COLO668 (cell line): Measurements from ENCODE around the gene RPS19BP1.
"Not testable (repeated sequence)": the region's sequence is repeated elsewhere in the genome, so short reads cannot be mapped to it uniquely, and the experiment has no call there.

Experiments
- DNase-seq: peaks from one replicate; lab custom pipeline; 2025; ENCODE audit not compliant: unreplicated experiment; lab: John Stamatoyannopoulos, UW

The RPS19BP1 gene

GRCh38 chr22:39528681-39529486, 3.7 kb downstream of the RPS19BP1 start:
- peak; percentile 97 for DNase-seq

- DNase-seq = peak; percentile 72
Observed at GRCh38 chr22:39528080-39528661, 4.4 kb downstream of the RPS19BP1 start.

DNA sequence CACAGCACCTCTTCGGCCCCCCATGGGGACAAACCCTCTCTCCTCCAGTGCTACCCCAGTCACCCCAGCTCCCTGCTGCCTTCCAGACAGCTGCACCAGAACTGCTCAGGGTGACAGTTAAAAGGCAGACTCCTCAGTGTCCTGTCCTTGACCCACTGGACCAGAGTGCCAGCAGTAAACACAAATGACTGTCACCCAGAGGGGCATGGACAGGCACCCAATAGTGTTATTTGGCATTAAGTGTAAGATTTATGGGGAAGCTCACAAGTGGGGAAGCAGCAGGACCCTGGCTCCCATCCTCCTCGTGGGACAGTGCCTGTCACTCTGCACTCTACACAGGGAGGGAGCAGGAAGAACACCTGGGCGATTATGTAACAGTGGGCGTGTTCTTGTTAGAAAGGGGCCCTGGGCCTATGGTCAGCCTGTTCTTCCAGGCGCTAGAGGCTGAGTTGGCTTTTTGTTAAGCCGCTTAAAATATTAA, 5.0 kb downstream of the RPS19BP1 start:
- DNase-seq = peak; percentile 73

DNA sequence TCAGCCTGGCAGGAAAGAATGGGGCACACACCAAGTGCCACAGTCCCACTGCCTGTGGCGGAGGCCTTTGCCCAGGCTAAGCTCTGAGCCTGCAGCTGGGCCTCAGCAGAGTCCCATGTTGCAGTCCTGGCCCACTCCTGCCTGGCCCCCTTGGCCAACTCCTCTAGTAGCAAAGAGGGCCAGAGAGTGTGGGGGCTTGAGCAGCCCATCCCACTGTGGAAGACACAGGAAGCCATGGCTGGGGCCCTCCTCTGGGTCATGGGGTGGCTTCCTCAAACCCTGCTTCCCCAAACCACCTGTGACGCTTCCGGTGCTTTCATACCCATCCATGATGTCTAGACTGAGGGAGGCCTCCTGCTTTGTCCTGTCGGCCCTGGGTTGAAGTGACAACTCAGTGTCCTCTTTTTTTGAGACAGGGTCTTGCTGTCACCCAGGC, 5.8 kb downstream of the RPS19BP1 start:
- peak; percentile 28 for DNase-seq

GRCh38 chr22:39525658-39525975, 6.9 kb downstream of the RPS19BP1 start:
- DNase-seq = no peak

DNA sequence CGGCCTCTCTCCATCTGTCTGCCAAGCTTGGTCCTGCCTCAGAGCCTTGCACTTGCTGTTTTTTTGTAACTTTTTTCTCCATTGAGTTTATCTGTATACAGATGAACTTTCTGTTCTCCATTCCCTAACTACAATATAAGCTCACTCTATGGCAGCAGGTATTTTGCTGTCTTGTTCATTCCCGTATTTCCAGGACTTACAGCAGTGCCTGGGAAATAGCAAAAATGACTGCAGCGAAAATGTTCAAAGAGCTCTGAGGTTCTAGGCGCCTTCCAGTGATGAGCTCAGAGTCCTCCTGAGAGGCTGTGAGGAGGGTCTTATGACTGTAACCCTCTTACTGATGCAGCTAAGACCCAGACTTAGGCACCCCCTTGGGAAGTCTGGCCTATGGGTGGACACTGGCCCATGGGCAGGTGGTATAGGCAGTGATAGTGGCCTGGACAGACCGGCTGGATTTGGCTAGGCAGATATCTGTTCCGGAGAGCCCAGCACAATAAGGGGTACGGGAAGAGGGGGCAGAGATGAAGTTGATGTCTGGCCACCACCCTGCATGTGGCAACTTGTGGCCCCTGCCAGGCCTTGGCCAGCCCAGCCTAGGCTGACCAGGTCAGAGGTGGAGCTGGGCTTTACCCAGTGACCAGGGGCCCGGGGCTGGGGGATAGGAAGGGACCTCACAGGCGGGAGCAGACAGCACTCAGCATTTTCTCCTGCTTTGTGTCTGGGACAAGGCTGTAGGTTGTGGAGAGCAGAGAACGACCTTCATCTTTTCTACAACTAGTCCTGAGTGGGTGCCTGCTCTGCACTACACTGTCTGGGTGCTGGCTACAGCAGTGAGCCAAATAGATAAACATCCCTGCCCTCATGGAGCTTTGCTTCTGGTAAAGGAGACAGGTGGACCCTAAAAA, 7.5 kb downstream of the RPS19BP1 start:
- no peak for DNase-seq

GRCh38 chr22:39524089-39524752, 8.3 kb downstream of the RPS19BP1 start:
- peak; percentile 37 for DNase-seq

DNA sequence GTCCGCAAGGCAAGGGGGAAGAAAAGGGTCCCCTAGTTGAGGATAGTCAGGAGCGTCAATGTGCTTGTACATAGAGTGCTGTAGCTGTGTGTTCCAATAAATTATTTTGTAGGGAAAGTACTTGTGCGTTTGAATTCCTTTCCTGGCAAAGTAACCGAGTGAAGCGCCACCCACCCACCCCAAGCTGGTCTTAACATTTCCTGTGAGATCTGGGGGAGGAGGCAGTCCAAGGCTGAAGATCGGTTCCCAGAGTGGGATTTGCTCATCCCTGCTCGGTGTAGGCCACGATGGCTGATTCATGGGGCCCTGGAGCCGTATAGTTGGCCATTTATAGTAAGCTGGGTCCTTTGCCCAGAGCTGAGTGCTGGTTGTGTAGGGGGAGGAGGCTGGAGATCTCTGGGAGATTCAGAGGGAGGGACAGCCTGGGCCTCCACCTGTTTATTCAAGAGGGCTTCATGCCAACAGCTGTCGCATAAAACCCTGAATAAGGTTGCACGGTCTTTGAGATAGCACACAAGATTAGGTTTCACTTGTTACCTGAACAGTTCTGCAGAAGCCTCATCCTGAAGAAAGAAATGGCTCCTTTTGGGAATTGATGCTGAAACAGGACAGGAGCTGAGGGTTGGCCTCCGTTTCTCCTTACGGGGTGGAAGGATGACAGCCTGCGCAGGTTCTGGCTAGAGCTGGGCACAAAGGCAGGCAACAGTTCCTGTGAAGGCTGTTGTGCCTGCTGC, 9.8 kb downstream of the RPS19BP1 start:
- peak; percentile 57 for DNase-seq

GRCh38 chr22:39522091-39522490, 10.5 kb downstream of the RPS19BP1 start:
- DNase-seq = not testable (repeated sequence)

GRCh38 chr22:39521106-39521885, 11.3 kb downstream of the RPS19BP1 start:
- not testable (repeated sequence) for DNase-seq

GRCh38 chr22:39520226-39521105, 12.1 kb downstream of the RPS19BP1 start, which contains the start of gene ATF4:
Gene ATF4 (plus strand): TSS chr22:39520562. CDS start chr22:39521446, 884 bp downstream.
- DNase-seq = peak; percentile 95

GRCh38 chr22:39519681-39520225, 12.8 kb downstream of the RPS19BP1 start:
- DNase-seq = peak; percentile 98

- peak; percentile 65 for DNase-seq
Observed at GRCh38 chr22:39518996-39519680, 13.4 kb downstream of the RPS19BP1 start.

DNA sequence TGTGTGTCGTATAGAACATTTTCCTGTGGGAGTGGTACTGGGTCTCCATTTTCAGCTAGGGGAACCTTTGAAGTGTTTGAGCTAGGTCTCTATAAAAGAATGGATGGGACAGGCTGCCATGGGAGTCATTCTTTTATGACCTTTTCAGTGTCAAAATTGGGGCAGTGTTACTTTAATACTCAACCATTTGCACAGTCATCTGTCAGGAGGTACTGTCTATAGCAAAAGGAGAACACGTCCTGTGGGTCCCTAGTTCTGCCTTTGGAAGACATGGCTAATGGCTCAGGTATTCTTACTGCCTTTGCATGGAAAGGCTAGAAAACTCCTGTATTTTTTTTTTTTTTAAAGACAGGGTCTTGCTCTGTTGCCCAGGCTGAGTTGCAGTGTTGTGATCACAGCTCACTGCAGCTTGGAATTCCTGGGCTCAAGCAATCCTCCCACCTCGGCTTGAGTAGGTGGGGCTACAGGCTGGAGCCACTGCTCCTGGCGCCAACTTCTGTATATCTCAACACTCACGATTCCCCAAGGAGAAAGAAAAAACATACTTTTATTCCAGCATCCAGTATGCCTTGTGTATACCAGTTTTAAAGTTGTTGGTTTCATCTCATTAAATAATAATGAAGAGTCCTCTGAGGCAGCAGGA, 14.3 kb downstream of the RPS19BP1 start:
- DNase-seq = no peak

GRCh38 chr22:39517470-39517869, 15.1 kb downstream of the RPS19BP1 start:
- no peak for DNase-seq

DNA sequence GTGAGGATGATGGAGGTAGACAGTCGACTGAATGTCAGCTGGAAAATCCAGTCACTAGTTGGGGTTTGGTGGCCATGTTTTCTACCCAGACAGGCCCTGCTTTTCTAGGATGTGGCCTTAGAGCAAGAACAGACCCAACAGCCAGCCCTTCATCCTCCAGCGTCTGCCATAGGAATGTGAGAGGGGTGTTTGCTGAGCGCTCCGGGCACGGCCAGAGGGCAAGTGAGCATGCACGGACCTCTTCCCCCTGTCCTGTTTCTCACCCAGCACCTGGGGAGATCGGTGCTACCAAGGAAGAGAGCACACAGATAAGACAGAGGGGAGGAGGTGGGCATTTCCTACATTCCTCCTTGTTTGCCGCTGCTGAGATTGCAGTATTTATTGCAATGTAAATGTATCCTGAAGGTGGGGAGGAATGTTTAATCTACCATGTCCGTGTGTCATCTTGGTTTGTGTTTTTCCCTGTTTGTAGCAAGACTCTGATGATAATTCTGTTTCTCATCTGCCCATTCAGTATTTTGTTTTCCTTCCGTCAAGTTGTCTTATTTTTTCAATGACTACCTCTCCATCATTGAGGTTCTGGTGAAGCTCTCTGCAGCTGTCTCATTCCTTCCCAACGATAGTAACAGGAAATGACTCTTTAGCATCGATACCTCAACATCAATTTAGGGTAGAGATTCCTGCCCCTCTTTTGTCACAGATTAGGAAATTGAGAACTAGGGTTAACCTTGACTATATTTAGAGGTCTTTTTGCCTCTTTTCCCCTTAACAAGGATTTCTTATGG, 17.1 kb downstream of the RPS19BP1 start:
- no peak for DNase-seq
